ENCODE data around the gene DISC1. TPM values are rescaled to one million over a fixed set of nuclear protein-coding genes. Genes with fewer than 3 reads are reported as not detected.

The DISC1 gene
- total RNA-seq, 2 experiments from 2014 or later: 19.8 to 20.0 TPM

DNA sequence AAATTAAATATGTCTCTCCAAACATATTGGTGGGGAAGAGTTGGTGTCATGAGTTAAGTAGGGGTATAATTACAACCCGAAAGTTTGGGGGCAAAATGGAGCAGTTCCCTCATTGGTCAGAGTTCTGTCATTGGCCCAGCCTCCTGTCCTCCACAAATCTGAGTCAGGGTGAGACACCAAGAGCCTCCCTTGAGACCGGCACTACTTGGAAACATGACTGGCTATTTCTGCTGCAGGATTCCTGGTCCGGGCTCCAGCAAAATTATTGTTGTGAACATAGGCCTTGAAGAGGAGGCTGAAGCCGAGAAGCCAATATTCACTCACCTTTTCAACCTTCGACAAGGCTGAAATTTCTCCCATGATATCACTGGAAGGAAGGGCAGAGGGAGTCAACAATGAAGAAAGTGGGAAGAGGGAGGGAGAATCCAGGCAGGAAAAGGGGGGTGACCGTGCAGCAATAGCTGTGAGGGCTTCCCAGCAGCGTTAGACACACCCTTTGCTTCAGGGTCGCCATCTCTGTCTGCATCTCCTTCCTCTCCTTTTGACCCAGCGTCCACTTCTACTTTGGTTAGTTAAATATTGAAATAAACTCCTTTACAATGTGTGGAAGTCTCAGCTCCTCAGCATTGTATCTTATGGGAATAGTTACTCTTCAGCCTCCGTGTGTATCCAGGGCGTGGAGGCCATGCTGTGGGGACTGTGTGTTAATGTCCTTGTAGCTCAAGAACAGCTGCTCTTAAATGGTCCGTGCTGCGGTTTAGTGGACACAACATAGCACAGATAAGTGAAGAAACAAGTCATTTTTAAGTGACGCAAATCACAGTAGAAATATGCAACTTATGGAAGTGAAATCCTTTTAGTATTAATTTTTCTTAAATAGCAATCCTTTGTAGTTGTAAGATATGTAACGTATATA, 307.4 kb downstream of the DISC1 start:
- H3K27ac Mint-ChIP-seq: no peak overlapping the region
- TF ChIP-seq, protein P1, sequence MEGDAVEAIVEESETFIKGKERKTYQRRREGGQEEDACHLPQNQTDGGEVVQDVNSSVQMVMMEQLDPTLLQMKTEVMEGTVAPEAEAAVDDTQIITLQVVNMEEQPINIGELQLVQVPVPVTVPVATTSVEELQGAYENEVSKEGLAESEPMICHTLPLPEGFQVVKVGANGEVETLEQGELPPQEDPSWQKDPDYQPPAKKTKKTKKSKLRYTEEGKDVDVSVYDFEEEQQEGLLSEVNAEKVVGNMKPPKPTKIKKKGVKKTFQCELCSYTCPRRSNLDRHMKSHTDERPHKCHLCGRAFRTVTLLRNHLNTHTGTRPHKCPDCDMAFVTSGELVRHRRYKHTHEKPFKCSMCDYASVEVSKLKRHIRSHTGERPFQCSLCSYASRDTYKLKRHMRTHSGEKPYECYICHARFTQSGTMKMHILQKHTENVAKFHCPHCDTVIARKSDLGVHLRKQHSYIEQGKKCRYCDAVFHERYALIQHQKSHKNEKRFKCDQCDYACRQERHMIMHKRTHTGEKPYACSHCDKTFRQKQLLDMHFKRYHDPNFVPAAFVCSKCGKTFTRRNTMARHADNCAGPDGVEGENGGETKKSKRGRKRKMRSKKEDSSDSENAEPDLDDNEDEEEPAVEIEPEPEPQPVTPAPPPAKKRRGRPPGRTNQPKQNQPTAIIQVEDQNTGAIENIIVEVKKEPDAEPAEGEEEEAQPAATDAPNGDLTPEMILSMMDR (IDR thresholded peaks at IDR 0.05): no peak
- no peak for DNase-seq
- Histone ChIP-seq H3K27me3 (ENCODE audit: control insufficient read depth in 1 of 2, insufficient read depth in 2 of 2, low read length in 2 of 2) (no peaks in the 10 kb centered on the region), H3K27ac (ENCODE audit: low read depth in 1 of 2, low read length in 2 of 2) (no peak overlapping the region), H3K4me1 (ENCODE audit: insufficient read depth, low read length) (peaks cover 21% of the 10 kb centered on the region), H3K4me3 (ENCODE audit: low read length) (no peak overlapping the region), H3K36me3 (ENCODE audit: insufficient read depth, low read length) (no peaks in the 10 kb centered on the region), H3K9me3 (ENCODE audit: control insufficient read depth in 1 of 2, insufficient read depth in 1 of 2, low read length in 2 of 2) (peaks cover 0 to 6% of the 10 kb centered on the region in 2 experiments)
- intact Hi-C loops (cut with DNase I, micrococcal nuclease): no loop called here
- no peak overlapping the region for H3K4me3 Mint-ChIP-seq
- ATAC-seq (ENCODE audit: poor library complexity): no peak
- ChIA-PET CTCF (no interaction called here), POLR2A (no interaction called here)
- no peaks in the 10 kb centered on the region for H3K9me3 Mint-ChIP-seq
- H3K27me3 Mint-ChIP-seq: no peaks in the 10 kb centered on the region
- peaks cover 18% of the 10 kb centered on the region for H3K4me1 Mint-ChIP-seq (ENCODE audit: low read depth)
- H3K36me3 Mint-ChIP-seq (ENCODE audit: low read depth): peaks cover 5% of the 10 kb centered on the region

GRCh38 chr1:231934797-231935196, 308.2 kb downstream of the DISC1 start:
- ChIA-PET POLR2A (no interaction called here), CTCF (no interaction called here)
- Mint-ChIP-seq H3K4me3 (no peak overlapping the region), H3K27ac (no peak overlapping the region), H3K4me1 (ENCODE audit: low read depth) (peaks cover 10% of the 10 kb centered on the region), H3K27me3 (no peaks in the 10 kb centered on the region), H3K36me3 (ENCODE audit: low read depth) (peaks cover 5% of the 10 kb centered on the region), H3K9me3 (no peaks in the 10 kb centered on the region)
- Histone ChIP-seq H3K4me3 (ENCODE audit: low read length) (no peak overlapping the region), H3K27ac (ENCODE audit: low read depth in 1 of 2, low read length in 2 of 2) (no peak overlapping the region), H3K27me3 (ENCODE audit: control insufficient read depth in 1 of 2, insufficient read depth in 2 of 2, low read length in 2 of 2) (no peaks in the 10 kb centered on the region), H3K4me1 (ENCODE audit: insufficient read depth, low read length) (peaks cover 16% of the 10 kb centered on the region), H3K9me3 (ENCODE audit: control insufficient read depth in 1 of 2, insufficient read depth in 1 of 2, low read length in 2 of 2) (peaks cover 0 to 6% of the 10 kb centered on the region in 2 experiments), H3K36me3 (ENCODE audit: insufficient read depth, low read length) (no peaks in the 10 kb centered on the region)
- intact Hi-C loops (cut with DNase I, micrococcal nuclease): no loop called here
- DNase-seq (no peak), ATAC-seq (ENCODE audit: poor library complexity) (no peak)
- TF ChIP-seq, protein P1 (IDR thresholded peaks at IDR 0.05): no peak

GRCh38 chr1:231935856-231936255, 309.3 kb downstream of the DISC1 start:
- Histone ChIP-seq H3K4me3 (ENCODE audit: low read length) (no peak overlapping the region), H3K27ac (ENCODE audit: low read depth in 1 of 2, low read length in 2 of 2) (no peak overlapping the region), H3K27me3 (ENCODE audit: control insufficient read depth in 1 of 2, insufficient read depth in 2 of 2, low read length in 2 of 2) (no peaks in the 10 kb centered on the region), H3K4me1 (ENCODE audit: insufficient read depth, low read length) (peaks cover 5% of the 10 kb centered on the region), H3K9me3 (ENCODE audit: control insufficient read depth in 1 of 2, insufficient read depth in 1 of 2, low read length in 2 of 2) (peaks cover 0 to 6% of the 10 kb centered on the region in 2 experiments), H3K36me3 (ENCODE audit: insufficient read depth, low read length) (no peaks in the 10 kb centered on the region)
- peaks cover 7% of the 10 kb centered on the region for H3K36me3 Mint-ChIP-seq (ENCODE audit: low read depth)
- ATAC-seq (ENCODE audit: poor library complexity) (no peak), DNase-seq (no peak)
- H3K27me3 Mint-ChIP-seq: no peaks in the 10 kb centered on the region
- H3K4me1 Mint-ChIP-seq (ENCODE audit: low read depth): no peaks in the 10 kb centered on the region
- no peak overlapping the region for H3K4me3 Mint-ChIP-seq
- CTCF ChIA-PET: no interaction called here
- H3K27ac Mint-ChIP-seq: no peak overlapping the region
- no peaks in the 10 kb centered on the region for H3K9me3 Mint-ChIP-seq
- POLR2A ChIA-PET: no interaction called here
- intact Hi-C loops (cut with DNase I, micrococcal nuclease): no loop called here
- TF ChIP-seq, protein P1 (IDR thresholded peaks at IDR 0.05): no peak

Measured in CD4-positive, alpha-beta T cell (primary cell).